Liver (tissue), 9 donors: ENCODE results near the gene TNS3. TPM values are rescaled to one million over a fixed set of nuclear protein-coding genes. Genes with fewer than 3 reads are reported as not detected.
A peak's percentile ranks its signal among the peaks of the same experiment; 100 is the strongest.

Experiments used
- DNase-seq: peaks from one replicate; pipeline ENCODE4 v3.0.0-alpha.2; 2017; ENCODE audit warnings: low spot score
- H3K27ac ChIP-seq, 2 donors: one replicate each; pipeline ENCODE4 v1.7.0; 2013; ENCODE audit warnings: inconsistent platforms in 2 of 2, low read length in 2 of 2, control low read depth in 1 of 2, low read depth in 1 of 2, mild to moderate bottlenecking in 1 of 2
- H3K27me3 ChIP-seq, 4 donors: one replicate each; pipeline versions ENCODE4 v1.6.1 to v1.7.0; 2013; ENCODE audit warnings: low read length in 3 of 4, inconsistent platforms in 1 of 4, mild to moderate bottlenecking in 1 of 4, moderate library complexity in 1 of 4; ENCODE audit not compliant: control insufficient read depth in 4 of 4, insufficient read depth in 4 of 4
- H3K36me3 ChIP-seq, 4 donors: one replicate each; pipeline versions ENCODE4 v1.6.1 to v1.7.0; 2013; ENCODE audit warnings: low read length in 3 of 4, mild to moderate bottlenecking in 3 of 4, low read depth in 1 of 4, moderate library complexity in 1 of 4; ENCODE audit not compliant: control insufficient read depth in 4 of 4, insufficient read depth in 3 of 4
- H3K4me1 ChIP-seq, 4 donors: one replicate each; pipeline versions ENCODE4 v1.6.1 to v1.7.0; 2013; ENCODE audit warnings: low read length in 3 of 4, mild to moderate bottlenecking in 3 of 4, moderate library complexity in 1 of 4; ENCODE audit not compliant: control insufficient read depth in 4 of 4, insufficient read depth in 4 of 4
- H3K4me3 ChIP-seq, 3 donors: one replicate each; pipeline versions ENCODE4 v1.6.1 to v1.7.0; 2013; ENCODE audit warnings: low read length in 3 of 3, control low read depth in 1 of 3, low read depth in 1 of 3, mild to moderate bottlenecking in 1 of 3
- H3K9ac ChIP-seq, 2 donors: one replicate each; pipeline ENCODE4 v1.7.0; 2013; ENCODE audit warnings: low read length in 2 of 2, mild to moderate bottlenecking in 2 of 2, moderate library complexity in 2 of 2, control low read depth in 1 of 2, low read depth in 1 of 2
- H3K9me3 ChIP-seq, 4 donors: one replicate each; pipeline versions ENCODE4 v1.6.1 to v1.7.0; 2013; ENCODE audit warnings: low read length in 3 of 4; ENCODE audit not compliant: control insufficient read depth in 4 of 4
- ATF3 ChIP-seq: IDR thresholded peaks from 2 replicates; pipeline ENCODE4 v1.6.1; 2016; ENCODE audit warnings: antibody characterized with exemption
- FOXA1 ChIP-seq: IDR thresholded peaks from 2 replicates; pipeline ENCODE4 v1.6.1; 2016; ENCODE audit warnings: antibody characterized with exemption
- FOXA2 ChIP-seq: IDR thresholded peaks from 2 replicates; pipeline ENCODE4 v1.6.1; 2016; ENCODE audit warnings: antibody characterized with exemption
- GABPA ChIP-seq, 2 donors: IDR thresholded peaks in 1 of 2; conservative IDR thresholded peaks in 1 of 2; 2 replicates each; pipeline ENCODE4 v1.6.1; 2016; ENCODE audit warnings: antibody characterized with exemption in 2 of 2, mild to moderate bottlenecking in 1 of 2, moderate library complexity in 1 of 2
- HNF4A ChIP-seq, 2 donors: conservative IDR thresholded peaks; 2 replicates each; pipeline ENCODE4 v1.6.1; 2016; ENCODE audit warnings: antibody characterized with exemption in 2 of 2, mild to moderate bottlenecking in 2 of 2
- JUND ChIP-seq, 2 donors: IDR thresholded peaks; 2 replicates each; pipeline ENCODE4 v1.6.1; 2016; ENCODE audit warnings: antibody characterized with exemption in 2 of 2
- MAX ChIP-seq: IDR thresholded peaks from 2 replicates; pipeline ENCODE4 v1.6.1; 2016; ENCODE audit warnings: antibody characterized with exemption
- RAD21 ChIP-seq, 2 donors: IDR thresholded peaks; 2 replicates each; pipeline ENCODE4 v1.6.1; 2016; ENCODE audit warnings: antibody characterized with exemption in 2 of 2, mild to moderate bottlenecking in 2 of 2
- REST ChIP-seq: IDR thresholded peaks from 2 replicates; pipeline ENCODE4 v1.6.1; 2016; ENCODE audit warnings: antibody characterized with exemption, mild to moderate bottlenecking
- SP1 ChIP-seq: IDR thresholded peaks from 2 replicates; pipeline ENCODE4 v1.6.1; 2018; ENCODE audit warnings: antibody characterized with exemption, mild to moderate bottlenecking
- YY1 ChIP-seq: IDR thresholded peaks from 2 replicates; pipeline ENCODE4 v1.6.1; 2016; ENCODE audit warnings: antibody characterized with exemption, mild to moderate bottlenecking
- WGBS: extraction: QIAGEN DNeasy Blood & Tissue Kit; methylation state at CpG from one replicate; pipeline ENCODE4 v1.1.7; 2013; 5-methylcytosine and 5-hydroxymethylcytosine counted together
- polyA plus RNA-seq, 2 donors: library from polyadenylated mRNA; stranded (reverse) in 1 of 2; unstranded in 1 of 2; fragments of 200-250 nt in 1 of 2; fragments of >200 nt in 1 of 2; fragmentation: Nextera tagmentation in 1 of 2; extraction: Ambion mirVana in 1 of 2; gene quantifications; one replicate each; pipeline versions ENCODE4 v1.2.1 to v1.2.3, GENCODE V29; 2013 to 2015
- total RNA-seq, 2 donors: library from RNA; depleted of rRNA; stranded (reverse); fragments of >200 nt; gene quantifications; one replicate each; pipeline ENCODE4 v1.2.3, GENCODE V29; 2014
- donor health status: healthy.
- donor health status: healthy.
- donor health status: healthy.
- donor health status: healthy.
- donor health status: healthy.

Gene TNS3
- total and polyA plus RNA-seq, 4 donors = 16.8 to 100 (median 29.5) TPM

GRCh38 chr7:47284691-47285635, 296.9 kb downstream of the TNS3 start:
- no peaks in the 10 kb centered on the region for H3K27me3 ChIP-seq
- H3K4me1 ChIP-seq = peaks cover 0 to 11% (median 2%) of the 10 kb centered on the region in 4 donors
- no peak overlapping the region for H3K4me3 ChIP-seq
- no peaks in the 10 kb centered on the region for H3K9me3 ChIP-seq
- no peak for DNase-seq
- TF ChIP-seq FOXA1 (no peak), GABPA (IDR thresholded peaks at IDR 0.05 in 1 of 2, conservative IDR thresholded peaks at IDR 0.05 in 1 of 2) (no peak), MAX (no peak), ATF3 (no peak), RAD21 (IDR thresholded peaks at IDR 0.05) (no peak), SP1 (no peak), REST (no peak), YY1 (no peak)
- H3K36me3 ChIP-seq = peaks cover 12 to 88% (median 73%) of the 10 kb centered on the region in 4 donors
- 91% methylated on average over 11 of the region's 11 CpGs for WGBS
- H3K27ac ChIP-seq = no peak overlapping the region
- H3K9ac ChIP-seq = no peak overlapping the region

GRCh38 chr7:47283497-47284131, 298.3 kb downstream of the TNS3 start:
- no peak overlapping the region for H3K4me3 ChIP-seq

GRCh38 chr7:47282790-47283496, 299.0 kb downstream of the TNS3 start:
- 87% methylated on average over 9 of the region's 9 CpGs for WGBS
- H3K4me3 ChIP-seq = no peak overlapping the region
- no peak for DNase-seq
- no peaks in the 10 kb centered on the region for H3K27me3 ChIP-seq
- H3K4me1 ChIP-seq = peaks cover 0 to 19% (median 10%) of the 10 kb centered on the region in 4 donors
- no peak overlapping the region for H3K27ac ChIP-seq
- no peaks in the 10 kb centered on the region for H3K9me3 ChIP-seq
- TF ChIP-seq JUND (IDR thresholded peaks at IDR 0.05) = no peak
- TF ChIP-seq HNF4A (conservative IDR thresholded peaks at IDR 0.05) = peak; percentile 7 to 29
- TF ChIP-seq FOXA2 = no peak
- H3K9ac ChIP-seq = no peak overlapping the region
- peaks cover 15 to 77% (median 61%) of the 10 kb centered on the region in 4 donors for H3K36me3 ChIP-seq

More at GRCh38 chr7:47283497-47284131, 298.3 kb downstream of the TNS3 start:
- H3K27me3 ChIP-seq = no peaks in the 10 kb centered on the region
- H3K9ac ChIP-seq = no peak overlapping the region
- peaks cover 0 to 14% (median 6%) of the 10 kb centered on the region in 4 donors for H3K4me1 ChIP-seq
- 69% methylated on average over 10 of the region's 10 CpGs for WGBS
- no peak for DNase-seq
- no peaks in the 10 kb centered on the region for H3K9me3 ChIP-seq
- no peak overlapping the region for H3K27ac ChIP-seq
- no peak for TF ChIP-seq YY1
- TF ChIP-seq SP1 = no peak
- peak; percentile 1 to 6 for TF ChIP-seq HNF4A (conservative IDR thresholded peaks at IDR 0.05)
- no peak for TF ChIP-seq FOXA1
- H3K36me3 ChIP-seq = peaks cover 15 to 84% (median 68%) of the 10 kb centered on the region in 4 donors
